HL-60/S4 (cell line): Measurements from ENCODE around the gene WFIKKN2.

Experiments used
- in situ Hi-C: fragments of 300-500 bp; cut with MboI; formaldehyde crosslinking; loops from 2 replicates; pipeline ENCODE4 v1.14.3; 2022; ENCODE audit warnings: low sequenced_read_pairs

The WFIKKN2 gene

DNA sequence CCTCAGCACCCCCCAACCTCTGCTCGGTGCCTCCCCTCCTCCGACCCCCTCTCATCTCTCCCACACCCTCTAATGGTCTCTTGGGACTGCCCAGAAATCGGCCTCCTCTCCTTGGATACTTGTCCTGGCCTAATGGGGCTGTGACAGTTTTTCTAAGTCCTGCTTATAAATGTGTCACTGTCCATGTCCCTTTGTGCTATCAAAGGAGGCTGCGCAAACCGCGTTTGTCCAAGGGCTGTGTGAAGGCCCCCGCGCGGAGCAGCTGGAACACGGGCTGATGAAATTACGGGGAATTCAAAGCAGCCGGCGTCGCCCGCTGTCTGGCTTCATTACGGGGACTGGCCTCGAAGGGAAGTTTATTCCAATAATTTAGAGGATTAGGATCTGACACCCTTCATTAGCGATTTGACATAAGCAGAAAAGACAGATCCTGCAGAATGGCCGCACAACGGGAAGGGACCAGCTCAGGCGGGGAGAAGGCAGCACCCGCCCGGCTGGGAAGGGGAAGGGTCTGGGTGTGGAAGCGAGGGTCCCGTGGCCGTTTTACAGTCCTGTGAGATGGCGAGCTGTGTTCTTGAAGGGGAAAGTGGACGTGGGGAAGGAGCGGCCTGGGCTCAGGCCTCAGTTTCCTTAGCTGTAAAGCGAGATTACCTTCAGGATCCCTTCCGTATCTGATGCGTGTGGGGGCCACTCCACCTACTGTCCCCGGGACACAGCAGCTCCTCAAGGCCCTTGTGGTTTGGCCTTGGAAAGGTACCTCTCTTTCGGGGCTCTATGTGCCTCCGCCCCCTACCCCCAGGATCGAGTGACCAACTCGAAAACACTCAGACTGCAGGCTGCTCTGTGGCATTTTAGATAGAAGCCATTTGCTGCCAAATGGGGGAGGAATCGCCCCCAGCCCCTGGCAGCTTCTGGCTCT is 1.6 kb upstream of the WFIKKN2 start:
- in situ Hi-C loops: no loop called here

GRCh38 chr17:50834429-50835300 is 721 bp upstream of the WFIKKN2 start:
- in situ Hi-C loops: no loop called here

- in situ Hi-C loops: no loop called here
Observed at GRCh38 chr17:50836826-50837225, 1.4 kb downstream of the WFIKKN2 start.

DNA sequence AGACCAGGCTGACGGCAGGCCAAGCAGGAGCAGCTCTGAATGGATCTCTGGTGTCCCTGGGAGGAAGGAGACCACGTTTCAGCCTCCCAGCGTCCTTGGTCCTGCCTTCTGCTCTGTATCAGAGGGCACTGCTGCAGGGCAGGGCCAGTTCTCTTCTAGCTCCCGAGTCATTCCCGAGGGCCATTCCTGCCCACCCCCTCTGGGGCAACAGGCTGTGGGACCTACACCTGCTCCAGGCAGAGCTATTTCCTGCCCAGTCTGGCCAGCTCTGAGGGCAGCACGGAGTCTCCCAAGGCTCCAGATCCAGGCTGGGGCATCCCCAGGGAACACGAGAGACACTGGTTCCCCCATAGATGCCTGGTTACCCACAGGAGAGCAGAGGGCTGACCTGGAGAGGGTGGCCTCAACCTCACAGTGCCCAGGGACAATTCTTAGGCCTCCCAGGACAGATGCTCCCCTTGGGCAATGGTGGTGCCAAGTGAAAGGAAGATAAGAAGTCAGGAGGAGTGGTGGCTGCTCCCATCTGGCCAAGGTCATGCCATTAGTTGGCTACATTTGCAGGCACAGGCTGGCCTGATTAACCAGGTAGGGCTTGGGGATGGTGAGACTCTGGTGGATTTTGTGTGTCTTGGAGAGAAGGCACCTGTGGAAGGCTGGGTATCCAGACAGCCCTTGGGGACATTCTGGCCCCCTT is 2.0 kb downstream of the WFIKKN2 start:
- in situ Hi-C loops: no loop called here

DNA sequence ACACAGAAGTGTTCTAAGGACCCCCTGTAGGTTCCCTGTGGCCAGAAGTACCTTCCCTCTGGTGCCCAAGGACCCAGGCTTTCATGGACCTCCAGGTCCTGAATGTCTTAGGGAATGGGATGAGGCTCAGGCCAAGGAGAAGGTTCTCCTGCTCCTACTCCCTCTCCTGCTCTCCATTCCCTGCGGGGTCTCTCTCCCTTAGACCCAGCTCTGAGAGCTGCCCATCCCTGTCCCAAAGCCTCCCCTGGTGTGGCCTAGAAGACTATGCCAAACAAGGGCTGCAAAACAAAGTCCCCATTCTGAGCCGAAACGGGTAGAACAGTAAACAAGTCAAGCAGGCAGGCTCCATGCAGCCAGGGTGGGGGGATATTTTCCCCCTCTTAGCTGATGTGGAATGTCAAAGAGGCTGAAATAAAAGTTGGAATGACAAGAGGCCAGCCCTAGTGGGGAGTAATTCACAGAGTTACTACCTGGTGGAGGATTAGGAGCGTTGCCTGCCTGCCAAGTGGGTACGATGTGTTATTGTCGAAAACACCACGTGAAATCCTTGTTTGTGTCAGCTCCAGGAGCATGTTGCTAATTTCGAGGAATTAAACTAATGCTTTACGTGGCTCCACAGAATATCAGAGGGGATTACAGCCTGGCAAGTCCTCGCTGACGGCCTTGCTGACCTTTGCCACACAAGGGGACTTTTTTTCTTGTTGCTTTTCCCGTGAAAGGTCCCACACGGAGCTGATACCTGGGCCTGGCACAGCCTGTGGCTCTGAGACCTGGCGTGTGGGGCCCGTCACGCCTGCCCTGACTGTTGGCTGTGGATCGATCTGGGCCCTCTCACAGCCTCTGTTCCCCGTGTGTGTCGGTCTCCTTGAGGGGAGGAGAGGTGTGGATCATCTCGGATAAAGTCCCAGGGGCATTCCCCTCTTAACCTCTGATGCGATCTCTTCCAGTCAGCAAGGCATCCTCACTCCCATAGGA is 2.9 kb downstream of the WFIKKN2 start:
- in situ Hi-C loops: no loop called here

DNA sequence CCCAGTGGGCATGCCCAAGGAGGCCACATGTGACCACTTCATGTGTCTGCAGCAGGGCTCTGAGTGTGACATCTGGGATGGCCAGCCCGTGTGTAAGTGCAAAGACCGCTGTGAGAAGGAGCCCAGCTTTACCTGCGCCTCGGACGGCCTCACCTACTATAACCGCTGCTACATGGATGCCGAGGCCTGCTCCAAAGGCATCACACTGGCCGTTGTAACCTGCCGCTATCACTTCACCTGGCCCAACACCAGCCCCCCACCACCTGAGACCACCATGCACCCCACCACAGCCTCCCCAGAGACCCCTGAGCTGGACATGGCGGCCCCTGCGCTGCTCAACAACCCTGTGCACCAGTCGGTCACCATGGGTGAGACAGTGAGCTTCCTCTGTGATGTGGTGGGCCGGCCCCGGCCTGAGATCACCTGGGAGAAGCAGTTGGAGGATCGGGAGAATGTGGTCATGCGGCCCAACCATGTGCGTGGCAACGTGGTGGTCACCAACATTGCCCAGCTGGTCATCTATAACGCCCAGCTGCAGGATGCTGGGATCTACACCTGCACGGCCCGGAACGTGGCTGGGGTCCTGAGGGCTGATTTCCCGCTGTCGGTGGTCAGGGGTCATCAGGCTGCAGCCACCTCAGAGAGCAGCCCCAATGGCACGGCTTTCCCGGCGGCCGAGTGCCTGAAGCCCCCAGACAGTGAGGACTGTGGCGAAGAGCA is 4.4 kb downstream of the WFIKKN2 start:
- in situ Hi-C loops: loop anchor here (10.0 kb wide), 1 partner anchor 295 kb away; the partner anchor contains the start of gene SPATA20

- in situ Hi-C loops: loop anchor here (10.0 kb wide), 1 partner anchor 296 kb away; the partner anchor contains the start of gene SPATA20
Observed at GRCh38 chr17:50840311-50840851, 5.0 kb downstream of the WFIKKN2 start.

DNA sequence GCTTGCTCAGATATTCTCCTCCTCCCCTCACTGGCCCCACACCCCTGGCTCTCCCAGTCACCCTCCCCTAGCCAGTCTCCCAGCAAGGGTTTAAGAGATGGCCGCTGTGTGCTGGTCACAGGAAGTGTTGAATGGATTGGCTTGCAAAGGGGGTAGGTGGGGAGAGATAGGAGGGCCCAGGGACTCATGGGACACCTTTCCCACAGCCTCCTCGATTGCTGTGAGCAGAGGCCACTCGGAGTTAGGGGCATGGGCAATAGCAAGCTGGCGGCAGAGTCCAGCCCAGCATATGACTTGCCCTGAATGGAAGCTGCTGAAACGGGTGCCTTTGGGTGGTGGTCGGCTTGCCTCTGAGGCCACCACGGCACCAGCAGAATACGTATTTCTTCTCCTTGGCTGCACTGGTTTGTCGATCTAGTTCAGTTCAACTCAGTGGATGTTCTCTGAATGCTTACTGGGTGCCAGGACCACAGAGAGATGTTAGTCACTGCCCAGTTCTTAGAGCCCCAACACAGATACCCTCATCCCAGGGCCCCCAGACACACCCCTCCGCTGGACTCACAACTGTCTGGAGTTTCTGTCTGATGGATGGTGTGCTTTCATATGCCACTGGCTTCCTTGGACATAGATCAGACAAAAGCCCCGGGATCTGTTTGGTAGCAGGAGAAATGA is 6.0 kb downstream of the WFIKKN2 start:
- in situ Hi-C loops: loop anchor here (10.0 kb wide), 1 partner anchor 297 kb away; the partner anchor contains the start of gene SPATA20

DNA sequence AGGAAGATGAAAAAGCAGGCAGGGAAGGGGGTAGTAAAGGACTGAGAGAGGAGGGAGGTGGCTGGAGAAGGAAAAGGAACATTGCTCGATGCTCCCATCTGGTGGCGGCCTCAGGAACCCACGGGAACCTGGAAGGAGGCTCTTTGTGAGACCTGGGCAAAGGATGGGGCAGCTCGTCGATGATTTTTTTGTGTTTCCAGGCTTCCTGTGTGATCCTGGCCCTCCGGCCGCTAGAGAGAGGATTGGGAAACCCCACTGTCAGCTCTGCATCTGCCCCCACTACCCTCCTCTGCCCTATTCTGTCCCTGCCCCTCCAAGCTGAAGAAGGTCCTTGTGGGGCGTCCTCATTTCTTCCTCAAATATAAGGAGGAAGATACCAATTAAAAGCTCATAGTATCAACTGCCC is 6.6 kb downstream of the WFIKKN2 start:
- in situ Hi-C loops: loop anchor here (10.0 kb wide), 1 partner anchor 297 kb away; the partner anchor contains the start of gene SPATA20

- in situ Hi-C loops: loop anchor here (10.0 kb wide), 1 partner anchor 298 kb away; the partner anchor contains the start of gene SPATA20
Observed at GRCh38 chr17:50842506-50843149, 7.2 kb downstream of the WFIKKN2 start.

GRCh38 chr17:50843150-50843905 is 7.9 kb downstream of the WFIKKN2 start:
- in situ Hi-C loops: loop anchor here (10.0 kb wide), 1 partner anchor 299 kb away; the partner anchor contains the start of gene SPATA20

DNA sequence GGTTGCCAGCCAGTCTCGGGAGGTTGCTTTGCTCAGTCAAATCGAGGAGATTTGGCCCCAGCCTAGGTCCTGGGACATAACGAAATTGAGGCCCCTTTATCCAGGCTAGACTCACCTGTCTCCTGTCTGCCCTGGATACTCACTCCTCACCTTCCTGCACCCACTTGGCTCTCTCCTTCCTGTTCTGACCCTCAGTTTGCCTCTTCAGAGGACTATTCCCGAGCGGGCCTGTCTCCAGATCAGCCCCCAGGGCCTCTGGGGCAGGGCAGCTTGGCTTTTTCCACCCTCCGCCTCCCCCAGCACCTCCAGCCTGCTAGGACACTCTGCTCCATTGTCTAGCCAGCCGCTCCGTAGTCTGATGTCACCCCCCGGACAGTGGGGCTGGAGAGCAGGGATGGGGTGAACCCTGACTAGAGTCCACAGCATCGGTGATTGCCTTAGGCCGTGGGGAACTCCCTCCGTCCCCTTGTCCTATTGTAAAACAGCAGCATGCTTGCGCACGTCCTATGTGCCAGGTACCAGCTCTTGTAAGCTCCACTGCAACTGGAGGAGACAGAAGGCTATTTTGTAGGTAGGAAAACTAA is 8.8 kb downstream of the WFIKKN2 start:
- in situ Hi-C loops: loop anchor here (10.0 kb wide), 1 partner anchor 299 kb away; the partner anchor contains the start of gene SPATA20

- in situ Hi-C loops: loop anchor here (10.0 kb wide), 1 partner anchor 301 kb away; the partner anchor contains the start of gene SPATA20
Observed at GRCh38 chr17:50845240-50846147, 10.1 kb downstream of the WFIKKN2 start.

DNA sequence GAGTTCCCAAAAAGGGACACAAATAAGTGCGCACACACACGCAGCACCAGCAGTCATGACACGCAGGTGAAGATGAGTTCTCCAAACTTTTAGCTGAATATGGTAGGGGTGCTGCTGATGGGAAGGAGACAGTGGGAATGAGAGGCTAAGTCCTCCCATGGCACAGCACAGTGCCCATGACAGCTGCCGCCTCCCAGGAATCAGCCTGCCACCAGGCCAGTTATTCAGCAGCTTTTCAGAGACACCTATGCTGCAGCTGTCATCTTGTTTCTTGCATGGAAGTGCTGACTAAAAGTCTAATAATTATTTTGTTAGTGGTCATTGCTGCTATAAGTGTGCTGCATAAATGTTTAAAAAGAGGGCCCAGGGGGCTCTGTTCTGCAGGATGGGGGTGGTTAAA is 12.2 kb downstream of the WFIKKN2 start:
- in situ Hi-C loops: loop anchor here (10.0 kb wide), 1 partner anchor 303 kb away; the partner anchor contains the start of gene SPATA20

- in situ Hi-C loops: loop anchor here (10.0 kb wide), 1 partner anchor 303 kb away; the partner anchor contains the start of gene SPATA20
Observed at GRCh38 chr17:50848039-50848438, 12.7 kb downstream of the WFIKKN2 start.
